ENCODE data around the gene OR2T1. TPM values are rescaled to one million over a fixed set of nuclear protein-coding genes. Genes with fewer than 3 reads are reported as not detected.

Gene OR2T1
- total and polyA plus RNA-seq, 10 of the 15 experiments (the other 5 are each of a cell fraction or from before 2014, with no cell fraction given), result 0.02 TPM; not detected in 9

DNA sequence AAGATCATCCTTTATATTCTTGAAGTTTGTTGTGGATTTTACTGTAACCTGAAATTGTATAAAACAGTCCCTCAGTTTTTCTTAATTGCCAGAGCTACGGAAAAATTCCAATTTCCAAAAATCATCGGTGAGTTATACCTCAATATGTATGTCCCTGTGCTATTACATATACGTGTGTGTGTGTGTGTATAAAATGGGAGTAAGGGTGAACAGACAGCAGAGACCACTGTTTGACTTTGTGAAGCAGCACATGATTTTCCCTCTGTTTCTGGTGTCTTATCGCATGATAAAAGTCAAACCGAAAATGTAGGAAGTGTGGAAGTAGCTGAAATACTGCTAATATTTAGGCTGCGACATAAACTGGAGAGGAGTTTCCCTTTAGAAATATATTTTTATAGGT is 1.2 kb downstream of the OR2T1 start:
- Histone ChIP-seq H3K9me3 (replicated peaks; ENCODE audit: control insufficient read depth, insufficient read depth, low read length) (peaks cover 6% of the 10 kb centered on the region; the same call in 2 of the 3 replicates), H3K36me3 (ENCODE audit: control insufficient read depth in 2 of 2, insufficient read depth in 2 of 2, low read length in 1 of 2) (no peaks in the 10 kb centered on the region; a peak in 1 of 4 replicates), H3K9ac (ENCODE audit: control insufficient read depth, insufficient read depth, low read length) (no peak overlapping the region), H2AFZ (ENCODE audit: control insufficient read depth, low read depth, low read length) (no peak overlapping the region), H3K79me2 (ENCODE audit: control insufficient read depth, insufficient read depth, low read length) (no peaks in the 10 kb centered on the region), H4K20me1 (ENCODE audit: control insufficient read depth, insufficient read depth) (no peaks in the 10 kb centered on the region), H3K27ac (ENCODE audit: control insufficient read depth, insufficient read depth) (no peak overlapping the region), H3K27me3 (replicated peaks in 1 of 2; ENCODE audit: control insufficient read depth in 2 of 2, insufficient read depth in 2 of 2, low read length in 1 of 2) (no peaks in the 10 kb centered on the region), H3K4me2 (ENCODE audit: control insufficient read depth, insufficient read depth) (no peak overlapping the region), H3K4me3 (no peak overlapping the region), H3K4me1 (ENCODE audit: control insufficient read depth, insufficient read depth, low read length) (peaks cover 8% of the 10 kb centered on the region)
- no TSS peak for BruUV-seq (replicated peaks)
- DNase-seq (ENCODE audit: low read depth, low spot score), result peak; percentile 76
- ChIA-PET RAD21 (ENCODE audit: unreplicated experiment) (interaction anchor here (1.5 to 3.7 kb wide), 4 partner anchors 27 to 402 kb away, joined by 5 to 45 read pairs (median 20); no protein-coding TSS in a partner anchor), SMC1A (ENCODE audit: uncharacterized antibody, unreplicated experiment) (interaction anchor here (0.6 to 4.1 kb wide), 15 partner anchors 13 to 417 kb away, joined by 3 to 61 read pairs (median 4); no protein-coding TSS in a partner anchor), CTCF (interaction anchor here (1.0 to 2.0 kb wide), 11 partner anchors 17 to 410 kb away, joined by 3 to 44 read pairs (median 4); partner anchors contain the start of gene OR2T2), POLR2A (interaction anchor here (1.6 kb wide), 1 partner anchor 401 kb away, joined by 8 read pairs; no protein-coding TSS in a partner anchor)
- WGBS (ENCODE audit: insufficient coverage, insufficient replicate concordance, low lambda C conversion rate, missing lambda C conversion rate), result 83% methylated on average over 6 of the region's 6 CpGs
- no peak for ATAC-seq
- peak; percentile 98 for FAIRE-seq
- TF ChIP-seq IRF4 (IDR thresholded peaks at IDR 0.05; ENCODE audit: low read depth, low read length), result 0 out of 2 replicates have a peak, but pooled peaks have one; percentile 32
- peak; percentile 51 for TF ChIP-seq RAD21 (IDR thresholded peaks at IDR 0.05; ENCODE audit: insufficient read depth, low read depth, low read length)
- TF ChIP-seq, protein P1, sequence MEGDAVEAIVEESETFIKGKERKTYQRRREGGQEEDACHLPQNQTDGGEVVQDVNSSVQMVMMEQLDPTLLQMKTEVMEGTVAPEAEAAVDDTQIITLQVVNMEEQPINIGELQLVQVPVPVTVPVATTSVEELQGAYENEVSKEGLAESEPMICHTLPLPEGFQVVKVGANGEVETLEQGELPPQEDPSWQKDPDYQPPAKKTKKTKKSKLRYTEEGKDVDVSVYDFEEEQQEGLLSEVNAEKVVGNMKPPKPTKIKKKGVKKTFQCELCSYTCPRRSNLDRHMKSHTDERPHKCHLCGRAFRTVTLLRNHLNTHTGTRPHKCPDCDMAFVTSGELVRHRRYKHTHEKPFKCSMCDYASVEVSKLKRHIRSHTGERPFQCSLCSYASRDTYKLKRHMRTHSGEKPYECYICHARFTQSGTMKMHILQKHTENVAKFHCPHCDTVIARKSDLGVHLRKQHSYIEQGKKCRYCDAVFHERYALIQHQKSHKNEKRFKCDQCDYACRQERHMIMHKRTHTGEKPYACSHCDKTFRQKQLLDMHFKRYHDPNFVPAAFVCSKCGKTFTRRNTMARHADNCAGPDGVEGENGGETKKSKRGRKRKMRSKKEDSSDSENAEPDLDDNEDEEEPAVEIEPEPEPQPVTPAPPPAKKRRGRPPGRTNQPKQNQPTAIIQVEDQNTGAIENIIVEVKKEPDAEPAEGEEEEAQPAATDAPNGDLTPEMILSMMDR (IDR thresholded peaks at IDR 0.05 in 2 of 3, conservative IDR thresholded peaks at IDR 0.05 in 1 of 3; ENCODE audit: control insufficient read depth in 2 of 3, extremely low read depth in 1 of 3, insufficient read depth in 1 of 3, low read depth in 3 of 3, low read length in 3 of 3), result peak; percentile 5 to 39 (median 22); a peak in 5 of 6 replicates
- no peak for TF ChIP-seq TCF3 (IDR thresholded peaks at IDR 0.05; ENCODE audit: borderline replicate concordance, insufficient read depth, low read depth, low read length)
- peak; percentile 36; the same call in 1 of the 2 replicates for TF ChIP-seq SMC3 (IDR thresholded peaks at IDR 0.05; ENCODE audit: borderline replicate concordance, low read length)
- intact Hi-C loops (cut with micrococcal nuclease; ENCODE audit: unreplicated experiment) (loop anchor here (1.0 to 2.0 kb wide), 3 partner anchors 161 to 401 kb away; no protein-coding TSS in a partner anchor), in situ Hi-C loops (cut with MboI) (no loop called here)

Data from GM12878 (cell line).